Smooth muscle cell of the brain vasculature (primary cell): ENCODE results near the gene CDH13.

Experiments
- DNase-seq: peaks from one replicate; pipeline ENCODE4 v3.0.0-alpha.2; 2012; ENCODE audit warnings: low read depth, low spot score

The CDH13 gene

GRCh38 chr16:82782715-82783251 is 156.0 kb downstream of the CDH13 start:
- no peak for DNase-seq

- DNase-seq: no peak
Measured at GRCh38 chr16:82783933-82784572, 157.3 kb downstream of the CDH13 start.

GRCh38 chr16:82784573-82784968 is 157.8 kb downstream of the CDH13 start:
- DNase-seq: no peak

- no peak for DNase-seq
Measured at GRCh38 chr16:82788225-82788624, 161.5 kb downstream of the CDH13 start.

GRCh38 chr16:82788919-82789318 is 162.2 kb downstream of the CDH13 start:
- DNase-seq: no peak

- DNase-seq: no peak
Measured at GRCh38 chr16:82792693-82793092, 165.9 kb downstream of the CDH13 start.

- DNase-seq: no peak
Measured at GRCh38 chr16:82793528-82794245, 166.9 kb downstream of the CDH13 start.

GRCh38 chr16:82796047-82796446 is 169.3 kb downstream of the CDH13 start:
- no peak for DNase-seq

DNA sequence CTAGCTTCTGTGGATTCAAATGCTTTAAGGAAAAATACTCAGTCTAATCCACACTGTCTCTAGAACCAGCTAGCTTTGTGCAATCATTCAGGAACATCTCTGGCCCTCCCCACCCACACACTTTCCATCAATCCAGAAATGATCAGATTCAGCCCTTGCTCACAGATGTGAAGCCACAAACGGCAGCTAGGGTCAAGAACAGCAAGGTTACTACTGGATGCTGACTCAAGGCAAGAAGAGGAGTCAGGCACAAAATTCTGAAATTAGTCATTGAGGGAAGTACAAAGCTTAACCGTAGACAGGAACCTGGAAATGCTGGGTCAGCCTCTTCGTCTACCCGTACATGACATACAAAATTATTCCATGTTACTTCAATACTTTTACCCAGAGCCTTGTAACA is 174.6 kb downstream of the CDH13 start:
- DNase-seq: no peak

- no peak for DNase-seq
Measured at GRCh38 chr16:82805866-82806265, 179.1 kb downstream of the CDH13 start.

- no peak for DNase-seq
Measured at GRCh38 chr16:82807311-82807710, 180.5 kb downstream of the CDH13 start.

DNA sequence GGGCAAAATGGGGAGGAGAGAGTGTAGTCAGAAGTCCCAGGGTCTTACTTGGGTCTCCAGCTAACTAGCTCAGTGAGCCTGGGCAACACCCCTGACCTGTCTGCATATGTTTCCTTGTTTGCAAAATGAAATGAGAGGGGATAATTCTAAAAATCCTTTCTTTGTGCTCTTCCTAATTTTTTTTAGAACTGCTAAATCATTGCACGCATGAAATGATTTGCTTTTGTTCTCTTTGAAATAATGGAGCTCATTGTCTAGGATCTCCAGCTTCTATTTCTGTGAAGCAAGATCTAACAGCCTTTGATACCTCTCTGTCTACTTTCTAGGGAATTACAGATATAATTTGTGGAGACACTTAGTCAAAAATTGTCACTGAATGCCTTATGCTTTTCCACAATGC is 181.3 kb downstream of the CDH13 start:
- no peak for DNase-seq

GRCh38 chr16:82810077-82810476 is 183.3 kb downstream of the CDH13 start:
- no peak for DNase-seq

GRCh38 chr16:82814059-82814458 is 187.3 kb downstream of the CDH13 start:
- DNase-seq: no peak

DNA sequence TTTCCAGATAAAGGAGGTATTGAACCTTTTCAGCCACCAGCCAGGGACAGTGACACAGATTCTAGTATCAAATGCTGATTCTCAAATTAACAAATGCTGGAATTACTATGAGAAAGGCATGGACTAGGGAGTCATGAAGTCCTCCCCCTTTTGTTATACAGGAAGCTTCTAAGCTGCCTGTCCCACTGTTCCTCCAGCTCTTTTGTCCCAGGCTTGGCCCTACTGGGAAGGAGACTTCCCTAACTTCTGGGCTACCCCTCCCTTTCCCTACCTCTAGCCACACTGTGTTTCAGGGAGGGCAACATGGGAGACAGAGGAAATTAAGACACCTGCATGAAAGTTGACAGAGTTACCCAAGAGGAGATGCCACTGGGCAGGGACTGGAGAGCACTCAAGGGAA is 192.5 kb downstream of the CDH13 start:
- no peak for DNase-seq

DNA sequence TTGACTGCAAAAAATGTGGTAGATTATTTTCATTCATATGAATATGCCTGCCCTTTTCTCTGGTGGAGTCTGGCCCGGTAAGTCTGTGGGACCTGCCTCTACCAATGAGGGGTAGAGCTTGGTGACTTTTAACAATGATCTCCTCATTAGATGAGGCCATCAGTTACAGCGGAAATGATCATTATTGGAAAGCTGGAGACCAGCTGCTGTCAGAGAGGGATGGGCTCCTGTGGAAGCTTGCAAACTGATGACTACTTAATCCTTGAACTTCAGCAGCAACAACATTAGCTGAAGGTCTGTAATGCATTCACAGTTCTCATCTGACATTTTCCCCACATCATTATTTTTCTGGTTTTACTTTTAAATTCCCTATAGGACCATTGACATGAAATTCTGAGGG is 194.1 kb downstream of the CDH13 start:
- DNase-seq: no peak

GRCh38 chr16:82824408-82824807 is 197.6 kb downstream of the CDH13 start:
- DNase-seq: no peak

DNA sequence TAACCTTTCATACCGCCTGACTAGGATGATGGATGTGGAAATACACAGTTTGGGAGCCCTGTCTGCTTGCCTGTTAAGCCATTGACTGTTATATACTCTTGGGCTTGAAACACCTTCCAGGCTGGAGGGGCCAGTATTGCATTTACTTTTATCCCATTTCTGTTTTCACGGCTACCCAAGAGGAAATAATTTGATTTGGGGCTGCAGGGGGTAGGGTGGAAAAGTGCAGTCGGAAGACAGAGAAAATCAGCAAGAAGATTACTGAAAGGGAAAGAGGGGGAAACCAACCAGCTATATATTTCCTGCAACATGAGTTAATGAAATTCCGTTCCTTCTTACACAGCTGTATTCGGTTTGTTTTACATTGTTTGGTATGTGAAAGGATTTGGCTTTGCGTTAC is 202.5 kb downstream of the CDH13 start:
- no peak for DNase-seq

DNA sequence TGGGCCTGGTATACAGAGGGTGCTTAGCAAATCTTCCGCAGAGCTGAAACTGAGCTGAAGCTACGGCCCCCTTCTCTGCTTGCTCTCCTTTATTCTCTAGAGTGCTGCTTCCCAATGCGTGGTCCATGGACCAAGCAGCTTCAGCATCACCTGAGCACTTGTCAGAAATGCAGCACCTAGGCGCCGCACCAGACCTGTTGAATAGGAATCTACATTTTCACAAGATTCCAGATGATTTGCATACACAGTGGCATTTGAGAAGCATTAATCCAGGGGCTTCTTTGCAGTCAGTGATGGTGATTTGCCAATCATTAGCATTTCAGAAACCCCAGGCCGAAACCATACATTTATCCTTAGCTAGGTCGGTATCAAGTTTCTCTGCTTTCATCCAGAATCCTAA is 204.2 kb downstream of the CDH13 start:
- no peak for DNase-seq

DNA sequence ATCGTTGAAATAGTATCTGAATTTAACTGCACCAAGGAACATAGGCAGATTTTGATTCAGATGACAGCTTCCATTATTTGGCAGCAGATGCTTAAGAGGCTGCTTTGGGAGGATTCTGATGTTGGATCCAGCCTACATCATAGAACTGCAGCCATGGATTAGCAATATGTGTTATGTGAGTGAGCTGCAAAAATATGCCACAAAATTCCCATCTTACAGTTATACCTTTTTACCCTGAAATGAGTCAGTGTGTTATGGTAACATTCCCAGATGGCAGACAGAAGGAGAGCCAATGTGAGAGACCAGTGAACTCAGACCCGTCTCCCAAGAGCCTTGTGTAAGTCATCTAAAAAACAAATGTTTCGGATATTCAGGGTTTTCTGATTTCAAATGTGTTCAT is 206.1 kb downstream of the CDH13 start:
- no peak for DNase-seq

- DNase-seq: no peak
Measured at GRCh38 chr16:82833378-82833993, 206.7 kb downstream of the CDH13 start.

DNA sequence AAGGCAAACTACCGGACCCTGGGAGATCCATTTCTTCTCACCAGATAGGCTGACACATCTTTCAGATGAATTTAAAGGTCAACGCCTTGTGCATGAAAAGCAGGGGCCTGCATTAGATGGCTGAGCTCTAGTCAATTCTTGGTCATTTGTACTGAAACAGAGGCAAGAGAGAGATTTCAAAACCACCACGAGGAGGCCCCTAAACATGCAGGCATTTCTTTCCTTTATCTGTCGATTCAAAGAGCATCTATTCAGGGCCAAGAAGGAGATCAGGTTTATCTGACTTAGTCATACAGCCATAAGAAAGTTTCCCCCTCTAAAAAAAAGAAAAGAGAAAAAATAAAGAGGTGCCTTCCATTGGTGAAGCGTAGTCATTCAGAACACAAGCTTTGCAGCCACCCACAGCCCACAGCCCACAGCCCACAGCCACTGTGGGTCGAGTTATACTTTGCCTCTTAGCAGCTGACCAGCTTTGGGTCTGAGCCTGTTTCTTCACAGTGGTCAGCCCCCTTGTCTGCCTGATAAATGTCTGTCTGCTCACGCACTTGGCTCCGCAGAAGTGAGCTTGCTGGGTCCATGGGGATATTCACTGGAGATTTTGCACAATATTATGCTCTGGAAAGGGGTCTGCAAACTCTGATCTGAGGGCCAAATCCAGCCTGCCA is 207.5 kb downstream of the CDH13 start:
- DNase-seq: no peak
